NCI-H82 treated with DMSO at 0.1 percent for 48 hours (cell line): Measurements from ENCODE around the gene INO80E.

Experiments
- DNase-seq: peaks from one replicate; lab custom pipeline; 2025; ENCODE audit not compliant: unreplicated experiment; lab: John Stamatoyannopoulos, UW

INO80E gene

GRCh38 chr16:29991571-29991904, 4.5 kb upstream of the INO80E start:
- DNase-seq, result no peak

- no peak for DNase-seq
These were observed 3.6 kb upstream of the INO80E start for GRCh38 chr16:29992344-29992967.

- DNase-seq, result no peak
These were observed 2.7 kb upstream of the INO80E start for GRCh38 chr16:29993191-29993902.

DNA sequence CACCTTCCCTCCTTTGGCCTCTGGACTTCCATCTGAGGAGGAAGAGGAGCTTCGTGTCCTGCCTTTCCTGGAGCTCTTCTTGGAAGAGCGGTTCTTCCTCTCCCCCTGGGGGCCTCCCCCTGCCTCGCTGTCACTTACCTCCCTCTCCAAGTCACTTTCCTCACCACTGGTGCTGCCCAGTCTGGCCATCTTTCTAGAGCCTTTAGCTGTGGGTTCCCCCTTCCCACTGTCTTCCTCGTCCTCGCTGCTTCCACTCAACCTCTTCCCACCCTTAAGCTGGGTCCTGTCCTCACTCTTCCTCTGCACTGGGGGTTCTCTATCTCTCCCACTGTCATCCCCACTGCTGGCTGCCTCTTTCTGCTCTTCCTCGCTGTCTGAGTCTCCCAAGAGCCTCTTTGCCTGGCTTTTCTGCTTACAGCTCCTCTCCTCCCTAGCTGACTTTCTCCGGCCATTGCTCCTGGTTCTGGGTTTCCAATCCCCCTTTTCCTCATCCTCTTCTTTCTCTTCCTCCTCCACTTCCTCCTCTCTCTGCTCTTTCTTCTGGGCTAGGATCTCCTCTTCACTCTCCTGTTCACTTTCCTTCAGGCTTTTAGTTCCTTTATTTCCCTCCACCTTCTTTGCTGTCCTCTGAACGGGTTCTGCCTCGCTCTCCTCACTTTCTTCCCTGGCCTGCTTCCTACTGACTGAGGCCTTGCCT, 2.0 kb upstream of the INO80E start:
- no peak for DNase-seq

- no peak for DNase-seq
These were observed 1.3 kb upstream of the INO80E start for GRCh38 chr16:29994600-29995323.

- peak; percentile 24 for DNase-seq
These were observed 624 bp upstream of the INO80E start, which contains the start of gene HIRIP3 for GRCh38 chr16:29995324-29995910. HIRIP3 (minus strand) TSS chr16:29995617; CDS start chr16:29995605, 12 bp downstream.

GRCh38 chr16:29996766-29997250, 767 bp downstream of the INO80E start:
- no peak for DNase-seq

- DNase-seq, result no peak
These were observed 3.6 kb downstream of the INO80E start for GRCh38 chr16:29999605-30000004.

GRCh38 chr16:30000735-30001631, 4.9 kb downstream of the INO80E start:
- DNase-seq, result no peak

- DNase-seq, result no peak
These were observed 6.7 kb downstream of the INO80E start for GRCh38 chr16:30002614-30003346.

DNA sequence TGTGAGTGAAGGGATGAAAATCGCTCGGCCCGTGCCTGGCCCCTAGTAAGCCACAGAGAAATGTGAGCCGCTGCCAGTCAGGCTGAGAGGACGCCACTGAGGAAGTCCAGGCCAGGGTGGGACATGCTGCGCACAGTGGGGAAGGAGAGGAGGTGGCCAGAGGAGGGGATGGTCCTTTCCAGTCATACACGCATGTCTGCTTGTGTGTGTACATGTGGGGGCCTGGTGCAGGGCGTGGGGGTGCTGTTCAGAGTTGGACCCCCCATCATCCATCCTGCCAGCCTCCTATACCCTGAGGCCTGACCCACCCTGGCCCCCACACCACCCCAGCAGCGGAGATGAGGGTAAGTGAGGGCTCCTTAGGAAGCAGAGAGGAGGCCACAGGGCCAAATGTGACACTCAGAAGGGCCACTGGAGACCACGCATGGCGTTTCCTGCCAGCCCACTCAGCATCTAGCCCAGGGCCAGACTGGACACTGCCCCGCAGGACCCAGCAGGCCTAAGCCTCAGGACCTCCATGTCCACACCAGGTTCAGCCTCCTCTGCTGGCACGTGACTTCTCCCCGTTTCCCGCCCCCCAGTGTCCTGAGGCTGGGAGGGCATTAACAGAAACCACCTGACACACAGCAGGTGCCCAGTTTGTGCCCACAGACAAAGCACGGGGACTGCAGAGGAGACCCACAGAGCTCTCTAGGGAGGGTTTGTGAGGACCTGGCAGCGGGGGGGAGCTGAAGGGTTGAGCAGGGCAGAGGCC, 7.8 kb downstream of the INO80E start:
- no peak for DNase-seq

- DNase-seq, result no peak
These were observed 8.4 kb downstream of the INO80E start for GRCh38 chr16:30004424-30004776.

GRCh38 chr16:30004811-30005242, 8.8 kb downstream of the INO80E start:
- DNase-seq, result no peak

GRCh38 chr16:30005341-30006094, 9.5 kb downstream of the INO80E start:
- DNase-seq, result no peak

GRCh38 chr16:30006095-30006473, 10.0 kb downstream of the INO80E start:
- DNase-seq, result no peak

- DNase-seq, result no peak
These were observed 10.8 kb downstream of the INO80E start for GRCh38 chr16:30006659-30007377.

DNA sequence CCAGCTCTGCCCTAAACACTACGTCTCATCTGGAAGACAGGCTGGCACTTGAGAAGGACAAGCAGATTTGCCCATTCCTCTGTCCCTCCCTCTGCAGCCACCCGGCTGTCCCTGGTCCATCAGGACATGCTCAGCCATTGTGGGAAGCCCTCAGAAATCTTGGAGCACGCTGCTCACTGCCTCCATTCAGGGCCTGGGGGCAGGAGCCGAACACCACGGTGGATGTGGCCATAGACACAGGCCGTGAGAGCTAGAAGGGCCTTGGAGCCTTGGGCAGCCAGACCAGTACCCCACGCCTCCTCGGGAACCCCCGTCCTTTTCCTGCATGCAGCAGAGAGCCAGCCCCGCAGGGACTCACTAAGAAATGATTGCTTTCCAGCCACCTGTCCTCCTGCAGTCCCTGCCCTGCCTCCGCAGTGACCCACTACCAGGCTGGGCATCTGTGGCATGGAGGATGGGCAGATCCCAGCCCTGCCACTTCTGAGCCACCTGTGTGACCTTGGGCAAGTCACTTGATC, 11.4 kb downstream of the INO80E start:
- no peak for DNase-seq
